Heart left ventricle (tissue), 13 donors: ENCODE results near the gene MYLK2.
A peak's percentile ranks its signal among the peaks of the same experiment; 100 is the strongest.

Experiments
- POLR2A ChIP-seq, 2 donors: fragments of 450-650 bp; IDR thresholded peaks; one replicate each; pipeline ENCODE4 v1.6.1; 2017; ENCODE audit warnings: antibody characterized with exemption in 2 of 2, mild to moderate bottlenecking in 2 of 2, moderate library complexity in 2 of 2
- TF ChIP-seq, protein P1 (sequence below), 12 donors: fragments of 200-600 bp; sonication (generic) in 4 of 12; IDR thresholded peaks; one replicate each; pipeline versions ENCODE4 v1.5.0 to v1.8.0; 2018 to 2022; ENCODE audit warnings: antibody characterized with exemption in 12 of 12, mild to moderate bottlenecking in 5 of 12
- donor health status: ischemic (EF 13 %, LVEDD 7.1; RV severe dilation, severe dysfunction).
- donor health status: DM: no; HTN: yes; CAD: no.
- donor health status: DM: no; HTN: no; CAD: no.
- donor health status: ischemic (EF 25% LVEDD 6.9; RV normal size, moderate dysfunction).
- donor health status: ischemic (EF 25% LVEDD 5.7; RV mildly dilated, moderate dysfunction).
- donor health status: ischemic (EF 35%, LVEDD 5.7; RV mildly dilated, moderate dysfunction).
- donor health status: nonischemic (EF 11% LVEDD 7.7; RV severe dilation, severe dysfunction).
- donor health status: DM: yes; HTN: yes; CAD: no.
- donor health status: PGD.
- donor health status: ischemic (EF 29% LVEDD 5.4; RV normal size, mild dysfunction).
- donor health status: nonischemic (EF 23%, LVEDD 6.1; RV moderate dilation, normal function).

DNA sequence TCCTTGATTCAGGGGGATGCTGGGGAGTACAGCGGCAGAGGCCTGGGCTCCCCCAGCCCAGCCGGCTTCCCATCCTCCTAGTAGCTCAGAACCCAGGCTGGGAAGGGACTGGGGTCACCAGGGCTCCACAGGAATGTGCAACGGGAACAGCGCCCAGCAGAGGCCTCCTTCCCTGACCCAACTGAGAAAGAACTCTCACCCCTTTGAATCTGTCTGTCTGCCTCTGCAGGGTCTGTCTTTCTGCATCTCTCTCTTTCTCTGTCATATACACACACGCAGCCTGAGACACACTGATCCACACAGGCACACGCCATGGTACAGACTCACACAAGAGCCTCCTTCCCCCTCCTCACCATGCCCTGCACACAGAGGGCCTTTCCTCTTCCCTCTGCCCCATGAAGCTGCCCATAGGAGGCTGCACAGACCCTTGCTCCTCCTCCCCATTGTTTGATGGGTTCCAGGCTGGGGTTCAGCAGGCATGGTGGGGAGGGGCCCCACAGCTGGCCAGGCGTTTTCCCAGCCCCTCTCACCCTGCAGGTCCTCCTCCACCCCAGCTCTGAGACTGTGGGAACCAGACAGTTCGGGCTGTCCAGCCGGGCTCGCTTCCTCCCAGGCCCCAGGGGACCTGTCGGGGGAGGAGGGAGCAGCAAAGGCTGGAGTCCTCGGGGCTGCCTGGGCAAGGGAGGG lies 23.5 kb downstream of the MYLK2 start:
- TF ChIP-seq, protein P1, sequence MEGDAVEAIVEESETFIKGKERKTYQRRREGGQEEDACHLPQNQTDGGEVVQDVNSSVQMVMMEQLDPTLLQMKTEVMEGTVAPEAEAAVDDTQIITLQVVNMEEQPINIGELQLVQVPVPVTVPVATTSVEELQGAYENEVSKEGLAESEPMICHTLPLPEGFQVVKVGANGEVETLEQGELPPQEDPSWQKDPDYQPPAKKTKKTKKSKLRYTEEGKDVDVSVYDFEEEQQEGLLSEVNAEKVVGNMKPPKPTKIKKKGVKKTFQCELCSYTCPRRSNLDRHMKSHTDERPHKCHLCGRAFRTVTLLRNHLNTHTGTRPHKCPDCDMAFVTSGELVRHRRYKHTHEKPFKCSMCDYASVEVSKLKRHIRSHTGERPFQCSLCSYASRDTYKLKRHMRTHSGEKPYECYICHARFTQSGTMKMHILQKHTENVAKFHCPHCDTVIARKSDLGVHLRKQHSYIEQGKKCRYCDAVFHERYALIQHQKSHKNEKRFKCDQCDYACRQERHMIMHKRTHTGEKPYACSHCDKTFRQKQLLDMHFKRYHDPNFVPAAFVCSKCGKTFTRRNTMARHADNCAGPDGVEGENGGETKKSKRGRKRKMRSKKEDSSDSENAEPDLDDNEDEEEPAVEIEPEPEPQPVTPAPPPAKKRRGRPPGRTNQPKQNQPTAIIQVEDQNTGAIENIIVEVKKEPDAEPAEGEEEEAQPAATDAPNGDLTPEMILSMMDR (IDR thresholded peaks at IDR 0.05) = peak in 1 of 12 donors; percentile 3
- no peak for TF ChIP-seq POLR2A (IDR thresholded peaks at IDR 0.05)
